Glomerular visceral epithelial cell (primary cell): ENCODE data around the gene GCNT2.
"Not testable (repeated sequence)": the region's sequence is repeated elsewhere in the genome, so short reads cannot be mapped to it uniquely, and the experiment has no call there.

Experiments
- DNase-seq: peaks from one replicate; pipeline ENCODE4 v3.0.0-alpha.2; 2016; ENCODE audit errors: extremely low spot score

GCNT2 gene

GRCh38 chr6:10610289-10610688 lies 89.1 kb downstream of the GCNT2 start:
- DNase-seq = no peak

GRCh38 chr6:10612161-10612560 lies 91.0 kb downstream of the GCNT2 start:
- DNase-seq = no peak

GRCh38 chr6:10613077-10613476 lies 91.9 kb downstream of the GCNT2 start:
- DNase-seq = no peak

GRCh38 chr6:10613723-10614122 lies 92.6 kb downstream of the GCNT2 start:
- DNase-seq = no peak

GRCh38 chr6:10615675-10616074 lies 94.5 kb downstream of the GCNT2 start:
- no peak for DNase-seq

GRCh38 chr6:10616266-10616665 lies 95.1 kb downstream of the GCNT2 start:
- not testable (repeated sequence) for DNase-seq

- DNase-seq = no peak
These were observed 96.0 kb downstream of the GCNT2 start for GRCh38 chr6:10617008-10617696.

- no peak for DNase-seq
These were observed 97.3 kb downstream of the GCNT2 start for GRCh38 chr6:10618409-10618808.

- DNase-seq = no peak
These were observed 100.1 kb downstream of the GCNT2 start for GRCh38 chr6:10621213-10621612.

GRCh38 chr6:10621847-10622246 lies 100.7 kb downstream of the GCNT2 start:
- no peak for DNase-seq

- DNase-seq = no peak
These were observed 103.7 kb downstream of the GCNT2 start for GRCh38 chr6:10624836-10625235.

- no peak for DNase-seq
These were observed 105.1 kb downstream of the GCNT2 start for GRCh38 chr6:10626154-10626741.

GRCh38 chr6:10627800-10628199 lies 106.6 kb downstream of the GCNT2 start:
- DNase-seq = no peak

GRCh38 chr6:10630178-10630577 lies 109.0 kb downstream of the GCNT2 start:
- DNase-seq = no peak

- peak; percentile 71 for DNase-seq
These were observed 112.1 kb downstream of the GCNT2 start for GRCh38 chr6:10633216-10633615.

GRCh38 chr6:10640412-10640811 lies 119.3 kb downstream of the GCNT2 start:
- DNase-seq = no peak

- DNase-seq = no peak
These were observed 120.4 kb downstream of the GCNT2 start for GRCh38 chr6:10641528-10641927.

GRCh38 chr6:10643201-10643651 lies 122.1 kb downstream of the GCNT2 start:
- no peak for DNase-seq

GRCh38 chr6:10644225-10644624 lies 123.1 kb downstream of the GCNT2 start:
- no peak for DNase-seq

- no peak for DNase-seq
These were observed 134.4 kb downstream of the GCNT2 start for GRCh38 chr6:10655508-10656055.

GRCh38 chr6:10658910-10659698 lies 138.0 kb downstream of the GCNT2 start:
- DNase-seq = no peak

GRCh38 chr6:10659699-10660348 lies 138.7 kb downstream of the GCNT2 start:
- no peak for DNase-seq
